Measurements from ENCODE around the gene TMEM91.
"Not testable (repeated sequence)": the region's sequence is repeated elsewhere in the genome, so short reads cannot be mapped to it uniquely, and the experiment has no call there.

The TMEM91 gene

GRCh38 chr19:41403181-41403970 lies 27.0 kb downstream of the TMEM91 start:
- TF ChIP-seq CTCF (IDR thresholded peaks at IDR 0.05; ENCODE audit: borderline replicate concordance, insufficient read depth, low read depth, low read length), result no peak
- no peak overlapping the region for H3K4me3 ChIP-seq (ENCODE audit: low read depth, low read length)

GRCh38 chr19:41405776-41406175 lies 29.4 kb downstream of the TMEM91 start:
- TF ChIP-seq CTCF (IDR thresholded peaks at IDR 0.05; ENCODE audit: borderline replicate concordance, insufficient read depth, low read depth, low read length), result no peak
- H3K4me3 ChIP-seq (ENCODE audit: low read depth, low read length), result no peak overlapping the region

- no peak for TF ChIP-seq CTCF (IDR thresholded peaks at IDR 0.05; ENCODE audit: borderline replicate concordance, insufficient read depth, low read depth, low read length)
- no peak overlapping the region for H3K4me3 ChIP-seq (ENCODE audit: low read depth, low read length)
Measured at GRCh38 chr19:41407271-41407670, 30.9 kb downstream of the TMEM91 start.

GRCh38 chr19:41408256-41408655 lies 31.9 kb downstream of the TMEM91 start:
- TF ChIP-seq CTCF (IDR thresholded peaks at IDR 0.05; ENCODE audit: borderline replicate concordance, insufficient read depth, low read depth, low read length), result no peak

GRCh38 chr19:41408846-41409245 lies 32.5 kb downstream of the TMEM91 start:
- H3K4me3 ChIP-seq (ENCODE audit: low read depth, low read length), result not testable (repeated sequence)

More at GRCh38 chr19:41408256-41408655, 31.9 kb downstream of the TMEM91 start:
- no peak overlapping the region for H3K4me3 ChIP-seq (ENCODE audit: low read depth, low read length)

- H3K4me3 ChIP-seq (ENCODE audit: low read depth, low read length), result no peak overlapping the region
- no peak for TF ChIP-seq CTCF (IDR thresholded peaks at IDR 0.05; ENCODE audit: borderline replicate concordance, insufficient read depth, low read depth, low read length)
Measured at GRCh38 chr19:41409288-41409687, 33.0 kb downstream of the TMEM91 start.

GRCh38 chr19:41410336-41411054 lies 34.2 kb downstream of the TMEM91 start:
- no peak for TF ChIP-seq CTCF (IDR thresholded peaks at IDR 0.05; ENCODE audit: borderline replicate concordance, insufficient read depth, low read depth, low read length)
- H3K4me3 ChIP-seq (ENCODE audit: low read depth, low read length), result no peak overlapping the region

All from GM12875 (cell line).